GM20431 (cell line): ENCODE measurements around the gene KCNN4.

Source experiments
- in situ Hi-C: fragments of 300-500 bp; cut with MseI, MboI; formaldehyde crosslinking; loops from one replicate; pipeline ENCODE4 v1.15.0; 2020; ENCODE audit warnings: low sequenced_read_pairs; ENCODE audit not compliant: unreplicated experiment

KCNN4 gene

DNA sequence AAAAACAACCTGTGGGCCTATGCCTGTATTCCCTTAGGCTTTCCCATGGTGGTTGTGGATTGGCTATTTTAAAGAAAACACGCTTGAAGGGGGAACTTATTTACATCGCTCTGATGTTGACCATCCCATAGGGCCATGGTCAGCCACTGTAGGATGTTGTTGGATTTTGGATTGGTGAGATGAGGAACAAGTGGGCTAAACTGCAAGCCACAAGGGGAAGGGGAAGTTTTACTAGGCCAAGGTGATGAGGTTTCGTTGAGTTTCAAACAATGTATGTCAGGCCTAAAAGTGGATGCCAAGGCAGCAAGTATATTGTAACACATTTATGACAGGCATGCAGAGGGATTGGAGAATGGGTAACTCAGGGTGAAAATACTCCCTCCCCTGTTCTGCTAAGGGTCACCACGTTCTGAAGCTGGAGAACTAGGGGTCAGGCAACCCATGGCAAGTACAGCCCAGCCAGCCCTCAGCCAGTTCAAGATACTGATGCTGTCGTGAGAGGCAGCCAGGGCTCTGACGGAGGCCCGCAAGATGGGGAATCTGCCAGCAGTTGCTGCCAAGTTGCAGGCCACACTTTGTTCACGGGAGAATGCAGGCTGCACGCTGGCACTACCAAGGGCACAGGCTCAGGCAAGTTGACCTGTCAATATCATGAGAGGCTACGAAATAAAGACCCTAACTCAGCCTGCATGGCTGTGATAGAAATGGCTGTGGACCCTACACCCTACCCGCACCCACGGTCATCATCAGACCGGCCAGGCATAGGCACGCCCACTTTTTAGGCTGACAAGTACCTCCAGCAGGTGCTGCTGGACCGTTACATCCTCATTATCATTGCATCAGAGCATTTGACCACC lies 53.8 kb downstream of the KCNN4 start:
- in situ Hi-C loops: no loop called here

DNA sequence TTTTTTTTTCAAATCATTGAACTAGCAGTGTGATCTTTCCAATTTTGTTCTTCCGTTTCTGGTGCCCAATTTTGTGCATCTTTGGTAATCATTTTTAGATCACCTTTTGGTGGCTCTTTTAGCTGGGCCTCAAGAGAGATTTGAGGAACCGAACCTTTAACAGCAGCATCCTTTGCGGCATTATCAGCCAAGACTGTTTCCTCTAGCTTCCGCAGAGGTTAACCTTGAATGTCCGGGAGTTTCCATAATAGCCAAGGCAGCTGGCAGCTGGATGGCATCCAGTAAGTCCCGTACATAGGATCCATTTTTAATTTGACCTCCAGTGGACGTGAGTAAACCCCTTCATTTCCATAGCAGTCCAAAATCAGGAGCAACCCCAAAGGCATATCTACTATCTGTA lies 55.3 kb downstream of the KCNN4 start:
- in situ Hi-C loops: no loop called here

DNA sequence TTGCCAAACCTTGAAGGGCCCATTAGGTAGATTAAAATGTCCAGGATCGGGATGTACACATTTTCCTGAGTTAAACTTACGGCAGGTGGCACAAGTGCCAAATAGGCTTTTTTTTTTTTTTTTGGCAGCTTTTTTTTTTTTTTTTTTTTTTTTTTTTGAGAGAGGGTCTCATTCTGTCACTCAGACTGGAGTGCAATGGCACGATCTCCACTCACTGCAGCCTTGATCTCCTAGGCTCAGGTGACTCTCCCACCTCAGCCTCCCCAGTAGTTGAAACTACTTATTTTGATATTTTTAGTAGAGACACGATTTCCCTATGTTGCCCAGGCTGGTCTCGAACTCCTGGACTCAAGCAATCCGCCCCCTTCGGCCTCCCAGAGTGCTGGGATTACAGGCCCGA lies 55.9 kb downstream of the KCNN4 start:
- in situ Hi-C loops: no loop called here

DNA sequence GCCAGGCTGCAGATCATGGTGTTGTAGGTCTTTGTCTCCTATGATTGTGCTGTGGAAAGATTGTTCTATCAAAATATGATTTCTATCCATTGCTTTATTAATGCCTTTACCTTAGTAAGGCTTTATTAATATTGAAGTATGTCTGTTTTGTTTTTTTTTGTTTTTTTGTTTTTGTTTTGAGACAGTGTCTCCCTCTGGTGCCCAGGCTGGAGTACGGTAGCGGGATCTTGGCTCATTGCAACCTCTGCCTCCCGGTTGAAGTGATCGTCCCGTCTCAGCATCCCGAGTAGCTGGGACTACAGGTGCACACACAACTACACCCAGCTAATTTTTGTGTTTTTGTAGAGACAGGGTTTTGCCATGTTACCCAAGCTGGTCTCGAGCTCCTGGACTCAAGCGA lies 57.2 kb downstream of the KCNN4 start:
- in situ Hi-C loops: no loop called here

DNA sequence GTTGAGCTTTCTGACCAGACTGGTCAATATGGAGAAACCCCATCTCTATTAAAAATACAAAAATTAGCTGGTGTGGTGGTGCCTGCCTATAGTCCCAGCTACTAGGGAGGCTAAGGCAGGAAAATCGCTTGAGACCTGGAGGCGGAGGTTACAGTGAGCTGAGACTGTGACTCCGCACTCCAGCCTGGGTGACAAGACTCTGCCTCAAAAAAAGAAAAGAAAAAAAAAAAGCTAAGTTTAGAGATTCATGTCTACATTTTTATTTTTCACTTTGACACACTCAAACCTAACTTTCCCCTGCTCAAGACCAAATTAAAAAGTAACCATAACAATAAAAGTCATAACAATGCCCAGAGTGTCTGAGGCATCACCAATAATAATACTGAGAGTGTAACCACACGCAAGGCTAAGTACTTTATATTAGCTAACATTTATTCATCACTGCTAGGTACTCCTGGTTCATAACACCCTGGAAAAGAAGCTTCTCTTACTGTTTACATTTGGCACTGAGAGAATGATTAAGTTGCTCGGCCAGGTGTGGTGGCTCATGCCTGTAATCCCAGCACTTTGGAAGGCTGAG lies 59.2 kb downstream of the KCNN4 start:
- in situ Hi-C loops: no loop called here

DNA sequence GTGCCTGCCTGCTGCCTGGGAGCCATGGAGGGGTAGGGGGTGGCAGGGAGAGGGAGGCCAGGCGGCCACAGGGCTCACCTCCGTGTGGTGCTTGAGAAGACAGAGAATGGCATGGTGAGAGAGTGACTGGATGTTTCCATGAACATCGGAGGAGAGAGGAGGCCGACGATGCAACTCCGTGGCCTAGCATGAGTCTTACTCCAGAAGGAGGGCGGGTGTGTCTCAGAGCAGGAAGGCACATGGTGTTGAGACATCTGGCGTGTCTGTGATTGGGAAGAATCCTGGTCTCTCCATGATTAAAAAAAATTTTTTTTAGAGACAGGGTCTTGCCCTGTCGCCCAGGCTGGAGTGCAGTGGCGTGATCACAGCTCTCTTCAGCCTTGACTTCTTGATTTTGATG lies 59.8 kb downstream of the KCNN4 start:
- in situ Hi-C loops: no loop called here

DNA sequence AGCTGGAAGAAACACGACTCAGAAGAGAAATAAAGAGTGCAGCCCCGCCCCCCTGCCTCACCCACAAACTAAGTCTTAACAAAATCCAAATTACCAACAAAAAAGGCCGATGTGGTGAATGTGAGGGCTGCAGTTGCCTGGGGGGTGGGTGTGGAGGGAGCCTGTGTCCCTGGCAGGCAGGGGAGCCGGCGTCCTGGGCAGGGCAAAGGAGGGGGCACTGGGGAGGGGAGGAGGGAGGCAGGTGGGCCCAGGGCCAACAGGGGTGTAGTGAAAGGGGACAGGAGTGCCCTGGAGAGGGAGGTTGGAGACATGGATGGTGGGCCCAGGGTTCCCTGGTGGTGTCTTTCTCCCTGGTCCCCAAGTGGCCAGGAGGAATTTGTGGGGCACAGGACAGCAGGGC lies 60.9 kb downstream of the KCNN4 start:
- in situ Hi-C loops: no loop called here

DNA sequence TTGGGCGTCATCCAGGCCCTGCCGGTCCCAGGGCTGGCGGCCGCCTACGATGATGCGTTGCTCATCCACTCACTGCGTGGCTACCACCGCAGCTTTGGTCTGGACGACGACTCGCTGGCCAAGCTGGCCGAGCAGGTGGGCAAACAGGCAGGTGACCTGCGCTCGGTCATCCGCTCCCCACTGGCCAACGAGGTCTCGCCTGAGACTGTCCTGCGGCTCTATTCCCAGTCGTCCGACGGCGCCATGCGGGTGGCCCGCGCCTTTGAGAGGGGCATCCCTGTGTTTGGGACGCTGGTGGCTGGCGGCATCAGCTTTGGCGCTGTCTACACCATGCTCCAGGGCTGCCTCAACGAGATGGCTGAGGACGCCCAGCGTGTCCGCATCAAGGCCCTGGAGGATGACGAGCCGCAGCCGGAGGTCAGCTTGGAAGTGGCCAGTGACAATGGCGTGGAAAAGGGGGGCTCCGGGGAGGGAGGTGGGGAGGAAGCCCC lies 61.4 kb downstream of the KCNN4 start:
- in situ Hi-C loops: no loop called here

DNA sequence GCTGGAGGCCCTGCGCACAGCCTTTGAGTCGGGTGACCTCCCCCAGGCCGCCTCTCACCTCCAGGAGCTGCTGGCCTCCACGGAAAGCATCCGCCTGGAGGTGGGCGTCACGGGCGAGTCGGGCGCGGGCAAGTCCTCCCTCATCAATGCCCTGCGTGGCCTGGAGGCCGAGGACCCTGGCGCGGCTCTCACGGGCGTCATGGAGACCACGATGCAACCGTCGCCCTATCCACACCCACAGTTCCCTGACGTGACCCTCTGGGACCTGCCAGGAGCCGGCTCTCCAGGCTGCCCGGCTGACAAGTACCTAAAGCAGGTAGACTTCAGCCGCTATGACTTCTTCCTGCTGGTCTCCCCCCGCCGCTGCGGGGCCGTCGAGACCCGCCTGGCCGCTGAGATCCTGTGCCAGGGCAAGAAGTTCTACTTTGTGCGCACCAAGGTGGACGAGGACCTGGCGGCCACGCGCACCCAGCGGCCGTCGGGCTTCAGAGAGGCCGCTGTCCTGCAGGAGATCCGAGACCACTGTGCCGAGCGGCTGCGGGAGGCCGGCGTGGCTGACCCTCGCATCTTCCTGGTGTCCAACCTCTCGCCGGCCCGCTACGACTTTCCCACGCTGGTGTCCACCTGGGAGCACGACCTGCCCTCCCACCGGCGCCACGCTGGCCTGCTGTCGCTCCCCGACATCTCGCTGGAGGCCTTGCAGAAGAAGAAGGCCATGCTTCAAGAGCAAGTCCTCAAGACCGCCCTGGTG lies 62.0 kb downstream of the KCNN4 start:
- in situ Hi-C loops: no loop called here
